ENCODE data around the gene KIF20A.
"Not testable (repeated sequence)": the region's sequence is repeated elsewhere in the genome, so short reads cannot be mapped to it uniquely, and the experiment has no call there.

KIF20A gene

DNA sequence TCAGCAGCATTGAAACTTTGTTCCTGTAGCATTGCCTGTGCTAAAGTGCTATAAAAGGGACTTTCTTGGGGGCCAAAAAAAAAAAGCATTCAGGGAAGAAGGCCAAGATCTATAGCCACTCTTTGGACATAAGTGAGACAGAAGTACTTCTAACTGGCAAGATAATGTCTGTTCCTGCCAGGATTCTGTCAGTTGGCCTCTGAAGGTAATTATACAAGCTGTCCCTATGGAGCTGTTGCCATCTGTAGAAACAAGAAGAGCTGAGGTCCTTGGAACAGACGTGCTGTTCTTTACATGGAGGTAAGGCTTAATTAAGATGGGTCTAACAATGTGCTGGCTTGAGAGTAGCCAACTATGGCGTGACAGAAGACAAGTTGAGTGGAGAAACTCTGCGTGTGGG is 9.7 kb downstream of the KIF20A start:
- DNase-seq: no peak
- no peak overlapping the region for H3K27ac ChIP-seq
- no peak overlapping the region for H3K4me3 ChIP-seq (ENCODE audit: low read depth, low read length)
- no peaks in the 10 kb centered on the region for H3K27me3 ChIP-seq (replicated peaks)
- TF ChIP-seq, protein P1, sequence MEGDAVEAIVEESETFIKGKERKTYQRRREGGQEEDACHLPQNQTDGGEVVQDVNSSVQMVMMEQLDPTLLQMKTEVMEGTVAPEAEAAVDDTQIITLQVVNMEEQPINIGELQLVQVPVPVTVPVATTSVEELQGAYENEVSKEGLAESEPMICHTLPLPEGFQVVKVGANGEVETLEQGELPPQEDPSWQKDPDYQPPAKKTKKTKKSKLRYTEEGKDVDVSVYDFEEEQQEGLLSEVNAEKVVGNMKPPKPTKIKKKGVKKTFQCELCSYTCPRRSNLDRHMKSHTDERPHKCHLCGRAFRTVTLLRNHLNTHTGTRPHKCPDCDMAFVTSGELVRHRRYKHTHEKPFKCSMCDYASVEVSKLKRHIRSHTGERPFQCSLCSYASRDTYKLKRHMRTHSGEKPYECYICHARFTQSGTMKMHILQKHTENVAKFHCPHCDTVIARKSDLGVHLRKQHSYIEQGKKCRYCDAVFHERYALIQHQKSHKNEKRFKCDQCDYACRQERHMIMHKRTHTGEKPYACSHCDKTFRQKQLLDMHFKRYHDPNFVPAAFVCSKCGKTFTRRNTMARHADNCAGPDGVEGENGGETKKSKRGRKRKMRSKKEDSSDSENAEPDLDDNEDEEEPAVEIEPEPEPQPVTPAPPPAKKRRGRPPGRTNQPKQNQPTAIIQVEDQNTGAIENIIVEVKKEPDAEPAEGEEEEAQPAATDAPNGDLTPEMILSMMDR (IDR thresholded peaks at IDR 0.05; ENCODE audit: low read depth, low read length, missing control alignments): no peak
- peaks cover 52% of the 10 kb centered on the region for H3K36me3 ChIP-seq (replicated peaks)
- in situ Hi-C loops (cut with HindIII; ENCODE audit: low pct_ligation_motif_present, low sequenced_read_pairs): no loop called here

DNA sequence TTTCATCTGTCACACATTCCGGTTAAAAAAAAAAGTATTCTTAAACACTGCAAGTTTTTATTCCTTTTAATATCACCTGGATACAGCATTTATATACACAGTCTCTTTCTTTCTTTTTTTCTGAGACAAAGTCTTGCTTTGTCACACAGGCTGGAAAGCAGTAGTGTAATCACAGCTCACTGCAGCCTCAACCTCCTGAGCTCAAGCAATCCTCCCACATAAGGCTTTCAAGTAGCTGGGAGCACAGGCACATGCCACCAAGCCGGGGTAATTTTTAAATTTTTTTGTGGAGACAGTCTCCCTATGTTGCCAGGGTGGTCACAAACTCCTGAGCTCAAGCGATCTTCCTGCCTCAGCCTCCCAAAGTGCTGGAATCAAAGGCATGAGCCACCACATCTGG is 13.9 kb downstream of the KIF20A start:
- TF ChIP-seq, protein P1 (IDR thresholded peaks at IDR 0.05; ENCODE audit: low read depth, low read length, missing control alignments): no peak
- in situ Hi-C loops (cut with HindIII; ENCODE audit: low pct_ligation_motif_present, low sequenced_read_pairs): no loop called here
- Histone ChIP-seq H3K27ac (no peak overlapping the region), H3K36me3 (replicated peaks) (peaks cover 38% of the 10 kb centered on the region), H3K4me3 (ENCODE audit: low read depth, low read length) (no peak overlapping the region), H3K27me3 (replicated peaks) (no peaks in the 10 kb centered on the region)
- DNase-seq: no peak

DNA sequence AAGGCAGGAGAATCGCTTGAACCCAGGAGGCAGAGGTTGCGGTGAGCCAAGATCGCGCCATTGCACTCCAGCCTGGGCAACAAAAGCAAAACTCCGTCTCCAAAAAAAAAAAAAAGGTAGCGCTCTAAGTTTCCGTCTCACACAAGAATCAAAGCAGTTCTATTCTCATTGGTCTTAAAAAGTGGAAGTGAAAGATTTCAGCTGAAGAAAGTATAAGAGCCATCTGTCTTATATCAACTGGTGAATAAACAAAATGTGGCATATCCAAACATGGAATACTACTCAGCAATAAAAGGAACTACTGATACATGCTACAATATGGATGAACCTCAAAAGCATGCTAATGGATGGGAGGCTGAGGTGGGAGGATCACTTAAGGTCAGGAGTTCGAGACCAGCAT is 14.9 kb downstream of the KIF20A start:
- DNase-seq; H3K4me3 ChIP-seq (ENCODE audit: low read depth, low read length); in situ Hi-C loops (cut with HindIII; ENCODE audit: low pct_ligation_motif_present, low sequenced_read_pairs); H3K27ac ChIP-seq; H3K27me3 ChIP-seq (replicated peaks): not testable (repeated sequence)
- peaks cover 34% of the 10 kb centered on the region for H3K36me3 ChIP-seq (replicated peaks)

DNA sequence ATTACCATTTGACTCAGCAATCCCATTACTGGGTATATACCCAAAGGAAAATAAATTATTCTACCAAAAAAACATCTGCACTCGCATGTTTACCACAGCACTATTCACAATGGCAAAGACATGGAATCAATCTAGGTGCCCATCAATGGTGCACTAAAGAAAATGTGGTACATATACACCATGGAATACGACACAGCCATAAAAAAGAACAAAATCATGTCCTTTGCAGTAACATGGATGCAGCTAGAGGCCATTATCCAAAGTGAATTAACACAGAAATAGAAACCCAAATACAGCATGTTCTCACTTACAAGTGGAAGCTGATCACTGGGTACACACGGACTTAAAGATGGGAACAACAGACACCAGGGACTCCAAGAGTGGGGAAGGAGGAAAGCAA is 32.1 kb downstream of the KIF20A start:
- TF ChIP-seq, protein P1 (IDR thresholded peaks at IDR 0.05; ENCODE audit: low read depth, low read length, missing control alignments): no peak
- DNase-seq: no peak
- no peaks in the 10 kb centered on the region for H3K27me3 ChIP-seq (replicated peaks)
- H3K4me3 ChIP-seq (ENCODE audit: low read depth, low read length): no peak overlapping the region
- in situ Hi-C loops (cut with HindIII; ENCODE audit: low pct_ligation_motif_present, low sequenced_read_pairs): no loop called here
- no peak overlapping the region for H3K27ac ChIP-seq
- H3K36me3 ChIP-seq (replicated peaks): peaks cover 2% of the 10 kb centered on the region

DNA sequence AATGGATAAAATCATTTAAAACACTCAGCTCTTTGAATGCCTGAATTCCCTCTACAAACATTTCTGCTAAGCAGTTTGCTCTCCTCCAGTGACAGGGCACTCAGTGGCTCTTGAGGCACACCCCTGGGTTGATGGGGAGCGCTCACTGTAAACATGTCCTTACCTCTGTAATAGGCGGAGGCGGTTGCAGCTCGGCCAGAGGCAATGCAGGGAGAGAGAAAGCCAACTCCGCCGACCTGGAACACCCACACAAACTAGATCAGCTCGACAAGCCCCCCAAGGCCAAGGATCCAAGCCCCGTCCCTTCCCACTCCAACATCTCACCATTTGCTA is 33.9 kb downstream of the KIF20A start:
- Histone ChIP-seq H3K27me3 (replicated peaks) (no peaks in the 10 kb centered on the region), H3K4me3 (ENCODE audit: low read depth, low read length) (peak overlapping the region; percentile 99), H3K36me3 (replicated peaks) (peaks cover 2% of the 10 kb centered on the region), H3K27ac (peak overlapping the region; percentile 89)
- TF ChIP-seq, protein P1 (IDR thresholded peaks at IDR 0.05; ENCODE audit: low read depth, low read length, missing control alignments): no peak
- no peak for DNase-seq
- in situ Hi-C loops (cut with HindIII; ENCODE audit: low pct_ligation_motif_present, low sequenced_read_pairs): no loop called here

DNA sequence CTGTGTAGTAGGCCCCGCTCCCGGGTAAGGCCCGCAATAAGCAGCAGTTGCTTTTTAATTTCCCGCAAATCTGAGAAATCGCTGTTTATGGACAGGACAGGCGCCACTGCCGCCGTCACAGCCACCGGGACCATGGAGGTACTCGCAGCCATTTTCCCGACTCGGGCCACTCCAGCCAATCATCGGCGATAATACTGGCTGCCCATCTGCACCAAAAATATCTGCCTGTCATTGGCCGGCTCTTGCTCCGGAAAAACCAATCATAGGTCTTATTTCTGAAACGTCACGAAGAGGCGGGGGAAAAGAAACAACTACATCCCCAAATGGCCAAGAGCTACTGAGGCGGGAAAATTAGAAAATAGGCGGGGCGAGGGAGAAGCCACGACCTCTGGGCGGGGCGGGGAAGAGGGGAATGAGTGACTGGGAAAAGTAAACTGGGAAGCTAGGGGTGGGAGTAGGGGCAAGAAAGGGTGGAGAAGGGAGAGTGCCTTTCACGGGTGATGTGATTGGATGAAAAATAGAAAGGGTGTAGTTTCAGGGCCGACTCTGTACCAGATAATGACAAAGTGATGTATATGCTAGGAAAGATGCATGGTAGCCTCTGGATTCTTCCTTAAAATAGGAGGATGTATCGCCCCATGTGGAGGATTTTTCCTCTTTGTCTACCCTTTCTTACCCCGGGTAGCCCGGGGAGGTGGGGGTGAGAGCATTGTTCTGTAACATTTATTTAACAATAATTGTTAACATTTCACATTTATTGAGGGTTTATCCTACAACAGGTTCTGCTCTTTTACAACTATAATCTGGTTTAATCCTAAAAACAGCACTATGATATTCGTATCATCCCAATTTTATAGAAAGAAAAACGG is 34.5 kb downstream of the KIF20A start, which contains the start of gene CDC23:
CDC23 (minus strand) TSS at position 163 of the 869 bp plus-strand sequence; CDS start at position 152, 11 bp downstream.
- DNase-seq: peak; percentile 99
- Histone ChIP-seq H3K4me3 (ENCODE audit: low read depth, low read length) (peak within 1 kb of the TSS; percentile 99), H3K27ac (peak within 1 kb of the TSS; percentile 89), H3K36me3 (replicated peaks) (peaks cover 2% of the 10 kb centered on the region), H3K27me3 (replicated peaks) (no peaks in the 10 kb centered on the region)
- in situ Hi-C loops (cut with HindIII; ENCODE audit: low pct_ligation_motif_present, low sequenced_read_pairs): no loop called here
- TF ChIP-seq, protein P1 (IDR thresholded peaks at IDR 0.05; ENCODE audit: low read depth, low read length, missing control alignments): peak; percentile 9
